GM18868 (cell line): ENCODE results near the gene FGF8.

ENCODE experiments used
- ATAC-seq: cut with Tn5 transposase; IDR thresholded peaks from one replicate; pipeline ENCODE4 v1.9.1; 2021; ENCODE audit warnings: mild to moderate bottlenecking, moderate library complexity; ENCODE audit not compliant: unreplicated experiment

The FGF8 gene

GRCh38 chr10:101770331-101771215 lies 5.3 kb downstream of the FGF8 start:
- no peak for ATAC-seq

DNA sequence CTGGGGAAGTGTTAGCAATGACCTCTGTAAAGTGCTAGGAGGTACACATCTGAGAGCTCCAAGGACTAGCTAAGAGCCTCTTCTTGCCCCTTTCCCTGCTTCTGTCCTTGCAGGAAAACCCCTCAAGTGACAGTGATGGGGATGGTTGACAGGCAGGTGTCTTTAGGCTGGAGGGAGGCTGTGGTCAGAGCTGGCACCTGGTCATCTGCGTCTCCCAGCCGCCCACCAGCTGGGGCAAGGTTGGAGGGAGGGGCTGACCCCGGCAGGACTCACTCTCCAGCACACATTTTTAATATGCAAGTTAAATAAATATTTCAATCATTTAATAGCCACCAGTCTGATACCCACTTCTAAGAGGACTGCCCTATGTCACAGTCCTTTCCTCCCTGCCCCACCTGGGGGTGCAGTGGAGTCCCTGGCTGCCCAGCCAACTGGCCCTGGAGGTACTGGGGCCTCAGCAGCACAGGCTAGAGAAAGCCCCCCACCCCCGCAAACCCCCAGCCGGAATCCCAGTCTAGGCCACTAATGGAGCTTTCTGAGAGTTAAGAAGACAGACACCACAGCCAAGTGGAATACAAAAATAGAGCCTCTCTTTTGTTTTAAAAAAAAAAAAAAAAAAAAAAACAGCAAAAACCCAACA lies 6.3 kb downstream of the FGF8 start:
- ATAC-seq: no peak

DNA sequence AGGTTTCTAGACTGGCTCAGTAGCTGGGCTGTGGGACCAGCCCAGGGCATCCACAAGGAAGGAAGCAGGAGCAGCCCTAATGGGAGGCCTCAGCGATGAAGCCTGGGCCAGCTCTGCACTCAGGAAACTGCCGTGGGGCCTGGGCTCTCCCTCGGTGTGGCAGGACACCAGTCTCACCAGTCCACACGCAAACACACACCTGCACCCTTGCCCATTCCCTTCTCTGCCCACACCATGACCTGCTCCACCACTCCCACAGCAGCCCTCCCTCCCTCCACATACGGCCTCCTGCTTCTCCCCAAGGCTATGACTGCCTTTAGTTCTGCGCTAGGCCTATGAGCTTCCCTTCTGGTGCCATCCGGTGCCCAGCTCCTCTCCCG lies 7.1 kb downstream of the FGF8 start:
- ATAC-seq: no peak

- ATAC-seq: no peak
Measured at GRCh38 chr10:101767966-101768790, 7.7 kb downstream of the FGF8 start.

DNA sequence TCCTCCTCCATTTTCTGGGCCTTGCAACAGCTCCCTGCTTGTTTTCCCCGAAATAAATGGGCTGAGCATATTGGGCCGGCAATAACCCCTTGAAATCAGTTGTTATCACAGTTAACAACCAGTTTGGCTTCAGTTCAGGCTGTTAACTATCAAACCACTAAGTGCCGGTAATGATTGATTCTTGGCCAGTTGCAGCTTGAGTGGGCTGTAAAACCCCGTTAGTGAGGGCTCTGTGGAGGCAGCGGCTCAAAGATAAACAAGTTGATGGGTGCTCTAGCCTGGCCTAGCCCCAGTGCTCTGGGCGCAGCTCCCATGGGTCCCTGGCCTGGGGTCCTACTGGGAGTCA lies 8.3 kb downstream of the FGF8 start:
- ATAC-seq: no peak

- ATAC-seq: no peak
Measured at GRCh38 chr10:101766753-101767599, 8.9 kb downstream of the FGF8 start.

- no peak for ATAC-seq
Measured at GRCh38 chr10:101766306-101766705, 9.6 kb downstream of the FGF8 start.

DNA sequence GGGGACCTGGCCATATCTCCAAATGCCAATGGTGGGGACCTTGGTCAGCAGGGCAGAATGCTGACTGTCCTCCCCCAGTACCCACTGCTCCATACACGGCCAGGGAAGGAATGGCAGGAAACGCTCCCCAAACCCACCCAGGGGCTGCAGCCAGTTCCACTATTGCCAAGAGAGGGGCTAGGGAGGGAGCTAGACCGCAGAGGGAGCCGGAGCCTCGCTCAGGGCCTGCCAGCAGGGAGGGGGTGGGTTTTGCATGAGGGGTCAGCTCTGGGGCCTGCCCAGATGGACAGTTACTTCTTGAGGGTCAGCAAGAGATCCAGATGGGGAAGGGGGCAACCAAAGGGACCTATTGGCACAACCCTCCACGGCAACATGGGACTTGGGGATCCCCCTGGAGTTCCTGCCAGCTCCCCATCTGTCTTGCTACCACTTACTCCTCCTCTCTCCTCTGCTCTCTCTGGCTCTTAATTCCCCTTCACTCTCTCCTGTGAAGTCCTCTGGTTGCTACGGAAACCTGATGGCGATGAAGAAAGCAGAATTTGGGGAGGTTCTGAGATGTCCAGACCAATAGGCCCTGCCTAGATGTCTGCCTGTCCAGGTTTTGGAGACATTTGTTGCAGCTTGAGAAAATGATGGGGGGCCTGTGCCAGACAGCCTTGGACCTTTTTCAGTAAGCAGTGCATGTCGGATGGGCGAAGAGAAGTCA lies 12.6 kb downstream of the FGF8 start:
- no peak for ATAC-seq

DNA sequence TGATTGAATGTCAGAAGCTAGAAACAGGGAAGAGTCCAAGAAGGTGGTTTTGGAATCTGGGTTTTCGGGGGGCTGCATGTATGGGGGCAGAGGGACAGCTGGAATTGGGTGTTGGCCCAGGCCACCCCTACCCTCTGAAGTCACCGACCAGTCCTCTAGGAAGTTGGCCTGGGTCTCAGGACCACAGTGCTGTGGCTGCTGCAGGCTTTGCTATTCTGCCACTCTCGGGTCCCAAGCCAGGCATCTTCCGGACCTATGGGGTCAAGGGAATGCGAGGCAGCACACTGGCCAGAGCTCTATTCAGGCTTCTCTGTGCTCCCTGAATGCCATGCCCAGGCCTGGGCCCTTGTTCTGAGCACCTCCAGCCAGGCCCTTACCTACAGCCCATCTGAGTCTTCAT lies 13.2 kb downstream of the FGF8 start:
- no peak for ATAC-seq

- ATAC-seq: no peak
Measured at GRCh38 chr10:101761226-101761625, 14.7 kb downstream of the FGF8 start.

DNA sequence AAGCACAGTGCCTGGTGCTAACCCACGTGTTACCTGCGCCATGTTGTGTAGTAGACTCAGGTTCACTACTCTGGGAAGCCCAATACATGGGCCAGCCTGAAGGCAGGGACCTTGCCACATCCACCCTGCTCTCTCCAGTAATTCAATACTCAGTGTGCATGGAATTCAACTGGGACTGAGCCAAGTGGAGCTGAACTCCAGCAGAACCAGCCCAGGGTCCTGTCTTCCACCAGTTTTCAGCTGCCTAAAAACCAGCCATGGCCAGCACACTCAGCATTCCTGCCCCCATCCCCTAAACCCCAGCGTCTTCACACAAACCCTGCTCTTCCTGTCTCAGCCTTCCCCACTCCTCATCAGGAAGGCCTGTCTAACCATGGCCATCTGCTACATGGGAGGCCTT lies 15.4 kb downstream of the FGF8 start:
- no peak for ATAC-seq

- ATAC-seq: no peak
Measured at GRCh38 chr10:101759309-101760247, 16.3 kb downstream of the FGF8 start.

DNA sequence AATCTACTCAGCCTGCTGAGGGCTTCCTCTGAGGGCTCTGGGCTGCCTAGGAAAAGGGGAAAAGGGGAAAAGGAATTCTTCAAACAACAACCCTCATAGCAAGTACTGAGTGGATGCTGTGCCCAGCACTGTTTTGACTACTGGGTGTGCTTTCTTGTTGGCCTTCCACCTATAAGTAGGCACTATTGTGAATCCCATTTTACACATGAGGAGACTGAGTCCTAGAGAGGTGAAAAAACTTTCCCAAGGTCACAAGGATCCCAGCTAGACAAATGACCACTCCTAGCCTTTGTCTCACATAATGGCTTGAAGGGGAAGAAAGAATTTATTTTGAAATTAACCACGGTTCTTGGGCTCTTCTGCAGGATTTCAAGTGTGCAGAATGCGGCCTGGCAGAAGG lies 17.1 kb downstream of the FGF8 start:
- ATAC-seq: no peak

- no peak for ATAC-seq
Measured at GRCh38 chr10:101752241-101752640, 23.7 kb downstream of the FGF8 start.

DNA sequence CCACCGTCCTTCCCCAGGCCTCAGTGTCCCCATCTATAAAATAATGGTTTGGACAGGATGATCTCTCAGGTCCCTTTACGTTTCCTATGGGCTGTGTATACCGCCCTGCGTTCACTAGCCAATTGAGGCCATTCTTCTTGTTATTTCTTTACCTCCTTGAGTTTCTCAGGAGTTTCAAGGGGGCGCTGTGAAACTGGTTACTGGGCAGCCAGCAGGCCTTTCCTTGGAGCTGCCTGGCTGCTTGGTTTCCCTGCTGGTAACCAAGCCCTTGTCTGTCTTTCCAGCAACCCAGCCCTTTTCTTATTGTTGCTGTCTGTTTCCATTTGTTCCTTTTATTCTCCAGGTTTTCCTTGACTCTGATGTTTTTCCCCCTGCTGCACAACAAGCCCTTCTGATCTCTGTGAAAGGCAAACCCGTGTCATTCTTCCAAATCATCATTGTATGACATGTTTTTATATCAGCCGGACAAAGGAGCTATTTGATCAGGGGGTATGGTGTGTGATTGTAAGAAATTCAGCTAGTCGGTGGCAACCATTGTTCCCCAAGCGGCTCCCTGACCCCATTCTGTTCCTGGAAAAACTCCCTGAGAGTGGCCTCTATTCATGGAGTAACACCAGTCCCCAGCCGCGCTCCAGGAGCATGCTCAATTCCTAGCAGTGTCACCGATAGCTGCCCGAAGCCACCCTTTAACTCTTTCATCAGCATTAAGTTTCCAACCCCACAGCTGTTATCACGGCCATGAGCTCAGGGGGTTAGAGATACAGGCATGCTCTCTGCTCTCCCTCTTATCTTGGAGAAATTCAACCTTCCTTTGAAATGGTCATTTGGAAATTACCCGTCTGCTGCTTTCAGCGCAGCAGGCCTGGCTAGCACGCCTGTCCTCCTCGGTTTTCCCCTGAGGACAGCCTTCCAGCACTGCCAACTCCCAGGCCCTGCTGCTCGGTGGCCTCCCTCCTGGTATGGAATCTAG lies 26.6 kb downstream of the FGF8 start:
- no peak for ATAC-seq

DNA sequence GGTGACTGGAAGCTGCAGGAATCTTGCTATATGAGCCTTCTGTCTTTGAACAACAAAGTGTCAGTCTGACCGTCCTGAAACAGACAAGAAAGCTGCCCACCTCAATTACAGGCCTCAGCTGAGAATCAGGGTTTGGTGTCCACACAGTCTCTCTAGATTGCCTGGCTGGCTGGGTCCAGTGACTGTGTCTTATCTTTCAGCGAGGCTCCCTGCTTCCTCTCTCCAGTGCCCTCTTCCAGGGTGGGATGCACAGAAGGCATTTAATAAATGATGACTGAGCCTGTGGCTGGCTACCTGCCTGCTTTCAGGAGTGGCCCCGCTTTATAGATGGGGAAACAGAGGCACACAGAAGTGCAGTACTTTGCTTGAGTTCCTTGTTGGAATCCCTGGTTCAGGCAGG lies 27.4 kb downstream of the FGF8 start:
- no peak for ATAC-seq

DNA sequence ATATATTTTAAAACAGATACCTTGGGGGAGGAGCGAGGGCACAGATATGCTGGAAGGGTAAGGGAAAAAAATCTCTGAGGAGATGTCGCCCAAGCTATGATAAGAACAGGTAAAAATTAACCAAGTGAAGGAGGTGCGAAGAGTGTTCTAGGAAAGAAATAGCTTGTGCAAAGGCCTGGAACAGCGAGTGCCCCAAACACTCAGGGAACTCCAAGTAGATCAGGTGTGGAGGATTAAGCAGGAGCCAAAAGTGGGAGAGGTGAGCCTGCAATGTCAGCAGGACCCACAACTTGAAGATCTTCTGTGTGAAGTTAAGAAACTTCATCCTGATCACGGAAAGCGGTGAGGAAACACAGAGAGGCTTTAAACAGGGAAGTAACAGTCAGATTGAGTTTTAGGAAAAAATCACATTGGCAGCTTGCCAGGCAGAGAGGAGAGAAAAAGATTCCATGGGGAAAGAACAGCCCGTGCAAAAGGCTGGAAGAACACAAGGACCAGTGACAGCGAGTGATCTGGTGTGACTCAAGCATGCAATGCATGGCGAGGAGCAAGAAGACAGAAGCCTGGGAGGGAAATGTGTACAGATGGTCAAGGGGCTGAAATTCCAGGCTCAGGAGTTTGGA lies 30.7 kb downstream of the FGF8 start:
- no peak for ATAC-seq

- ATAC-seq: no peak
Measured at GRCh38 chr10:101744267-101744666, 31.6 kb downstream of the FGF8 start.
